ENCODE data around the gene KLHL21.
"Not testable (repeated sequence)": the region's sequence is repeated elsewhere in the genome, so short reads cannot be mapped to it uniquely, and the experiment has no call there.

Gene KLHL21

DNA sequence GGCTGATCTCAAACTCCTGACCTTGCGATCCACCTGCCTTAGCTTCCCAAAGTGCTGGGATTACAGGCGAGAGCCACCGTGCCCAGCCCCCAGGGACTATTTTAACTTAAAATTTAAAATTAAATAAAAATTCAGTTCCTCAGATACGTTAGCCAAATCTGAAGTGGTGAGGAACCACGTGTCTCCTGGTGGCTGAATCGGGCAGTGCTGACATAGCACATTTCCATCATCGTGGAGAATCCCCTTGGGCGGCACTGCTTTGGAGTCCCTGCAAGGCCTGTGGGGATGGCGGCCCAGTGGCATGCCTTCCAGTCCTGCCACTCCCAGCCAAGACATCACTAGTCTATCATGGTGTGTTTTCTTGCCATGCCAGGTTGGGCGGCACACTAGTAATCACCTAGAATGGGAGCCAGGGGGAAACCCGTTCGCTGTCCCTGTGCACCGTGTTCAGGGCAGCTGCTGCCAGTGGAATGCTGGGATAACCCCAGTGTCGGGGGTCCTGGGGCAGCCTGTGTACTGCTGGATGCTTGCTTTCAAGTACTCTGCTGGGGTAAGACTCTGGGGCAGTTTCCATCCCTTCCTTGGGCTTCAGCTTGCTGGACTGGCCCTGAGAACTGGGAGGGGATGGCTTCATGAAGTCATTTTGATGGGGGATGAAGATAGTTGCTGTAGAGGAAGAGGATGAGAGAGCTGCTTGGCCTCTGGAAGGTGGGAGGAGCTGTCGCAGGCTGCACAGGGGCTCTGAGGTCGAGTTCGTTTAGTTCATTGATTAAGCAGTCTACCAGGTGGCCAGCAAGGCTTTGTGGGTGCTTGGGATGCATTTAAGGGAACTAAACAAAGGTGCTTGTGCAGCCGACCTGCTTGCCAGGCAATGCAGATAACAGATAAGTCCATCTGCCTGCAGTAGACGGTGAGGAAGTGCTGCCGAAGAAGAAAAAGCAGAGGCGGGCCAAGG is 18.3 kb downstream of the KLHL21 start:
- no peak for DNase-seq (ENCODE audit: low read depth in 1 of 2, low spot score in 1 of 2)

- DNase-seq (ENCODE audit: low read depth in 1 of 2, low spot score in 1 of 2): no peak
These were observed 20.3 kb downstream of the KLHL21 start for GRCh38 chr1:6582370-6582769.

- DNase-seq (ENCODE audit: low read depth in 1 of 2, low spot score in 1 of 2): no peak
These were observed 20.9 kb downstream of the KLHL21 start for GRCh38 chr1:6581561-6582305.

GRCh38 chr1:6580593-6581409 is 21.9 kb downstream of the KLHL21 start:
- no peak for DNase-seq (ENCODE audit: low read depth in 1 of 2, low spot score in 1 of 2)

DNA sequence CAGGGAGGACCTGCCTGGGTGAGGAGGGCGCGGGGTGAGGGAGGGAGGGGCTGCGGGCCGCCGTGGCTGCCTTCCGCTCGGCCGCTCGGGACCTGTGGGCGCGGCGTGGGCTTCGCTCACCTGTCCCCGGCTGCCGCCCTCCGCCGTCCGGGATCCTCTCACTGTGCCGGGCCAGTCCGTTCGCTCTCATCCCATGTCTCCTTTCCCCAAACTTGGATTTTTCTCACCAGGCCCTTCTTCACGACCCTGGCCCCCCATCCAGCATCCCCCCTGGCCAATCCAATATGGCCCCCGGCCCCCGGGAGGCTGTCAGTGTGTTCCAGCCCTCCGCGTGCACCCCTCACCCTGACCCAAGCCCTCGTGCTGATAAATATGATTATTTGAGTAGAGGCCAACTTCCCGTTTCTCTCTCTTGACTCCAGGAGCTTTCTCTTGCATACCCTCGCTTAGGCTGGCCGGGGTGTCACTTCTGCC is 22.5 kb downstream of the KLHL21 start:
- no peak for DNase-seq (ENCODE audit: low read depth in 1 of 2, low spot score in 1 of 2)

- DNase-seq (ENCODE audit: low read depth in 1 of 2, low spot score in 1 of 2): peak; percentile 92 to 95
These were observed 23.1 kb downstream of the KLHL21 start, which contains the start of gene ZBTB48 for GRCh38 chr1:6579374-6580118. Gene ZBTB48 (plus strand): TSS chr1:6579994. CDS start chr1:6580610, 616 bp downstream.

- DNase-seq (ENCODE audit: low read depth in 1 of 2, low spot score in 1 of 2): no peak
These were observed 23.9 kb downstream of the KLHL21 start for GRCh38 chr1:6578624-6579373.

DNA sequence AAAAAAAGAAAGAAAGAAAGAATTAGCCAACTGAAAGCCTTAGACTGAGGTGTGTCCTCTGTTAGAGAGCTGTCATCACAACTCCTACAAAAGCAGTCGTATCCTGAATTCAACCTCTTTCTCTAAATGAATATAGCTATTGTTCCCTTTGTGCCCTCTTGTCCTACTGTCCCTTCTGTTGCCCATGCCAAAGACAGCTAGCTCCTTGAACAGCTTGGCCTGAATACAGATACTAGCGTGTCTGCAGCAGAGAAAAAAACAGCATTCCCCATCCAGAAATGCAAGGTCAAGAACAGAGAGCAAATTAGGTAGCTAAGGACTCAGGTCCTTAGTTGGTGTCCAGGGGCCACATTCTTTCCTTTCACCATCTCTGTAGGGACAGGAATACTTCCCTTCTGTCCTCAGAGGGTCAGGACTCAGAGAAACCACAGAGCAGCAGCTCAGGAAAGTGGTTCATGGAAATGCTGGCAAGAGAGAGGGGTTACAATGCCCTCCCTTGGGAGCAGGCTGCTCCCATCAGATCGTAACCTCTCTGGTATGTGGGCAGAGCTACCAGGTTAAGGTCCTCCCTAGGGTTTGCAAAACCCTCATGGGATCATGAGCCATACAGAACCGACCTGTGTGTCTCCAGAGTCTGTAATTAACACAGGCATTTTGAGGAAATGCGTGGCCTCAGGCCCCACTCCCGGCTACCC is 24.7 kb downstream of the KLHL21 start:
- no peak for DNase-seq (ENCODE audit: low read depth in 1 of 2, low spot score in 1 of 2)

DNA sequence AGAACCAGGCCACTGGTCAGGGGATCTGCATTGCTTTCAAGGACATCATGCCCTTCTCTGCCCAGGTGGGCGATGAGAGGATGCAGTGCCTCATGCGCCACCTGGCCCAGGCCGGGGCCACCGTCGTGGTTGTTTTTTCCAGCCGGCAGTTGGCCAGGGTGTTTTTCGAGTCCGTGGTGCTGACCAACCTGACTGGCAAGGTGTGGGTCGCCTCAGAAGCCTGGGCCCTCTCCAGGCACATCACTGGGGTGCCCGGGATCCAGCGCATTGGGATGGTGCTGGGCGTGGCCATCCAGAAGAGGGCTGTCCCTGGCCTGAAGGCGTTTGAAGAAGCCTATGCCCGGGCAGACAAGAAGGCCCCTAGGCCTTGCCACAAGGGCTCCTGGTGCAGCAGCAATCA is 27.9 kb downstream of the KLHL21 start:
- DNase-seq (ENCODE audit: low read depth in 1 of 2, low spot score in 1 of 2): no peak

DNA sequence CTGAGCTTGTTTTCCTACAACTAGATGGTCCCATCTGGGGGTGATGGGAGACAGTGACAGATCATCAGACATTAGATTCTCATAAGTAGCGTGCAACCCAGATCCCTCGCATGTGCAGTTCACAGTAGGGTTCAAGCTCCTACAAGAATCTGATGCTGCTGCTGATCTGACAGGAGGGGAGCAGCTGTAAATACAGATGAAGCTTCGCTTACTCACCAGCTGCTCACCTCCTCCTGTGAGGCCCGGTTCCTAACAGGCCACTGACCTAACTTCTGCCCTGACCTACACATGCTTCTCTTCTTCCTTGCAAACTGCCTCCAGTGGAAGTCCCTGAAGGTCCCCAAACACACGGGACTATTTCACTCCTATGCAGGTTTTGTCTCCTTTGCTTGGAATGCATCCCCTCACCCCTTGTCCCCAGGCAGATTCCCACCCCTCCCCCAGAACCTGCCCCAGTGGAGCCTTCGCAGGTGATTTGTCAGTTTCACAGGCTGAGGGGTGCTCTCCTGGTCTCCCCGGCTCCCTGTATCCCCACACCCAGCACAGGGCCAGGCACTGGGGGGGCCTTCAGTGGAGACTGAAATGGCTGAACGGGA is 28.5 kb downstream of the KLHL21 start:
- no peak for DNase-seq (ENCODE audit: low read depth in 1 of 2, low spot score in 1 of 2)

- no peak for DNase-seq (ENCODE audit: low read depth in 1 of 2, low spot score in 1 of 2)
These were observed 29.9 kb downstream of the KLHL21 start for GRCh38 chr1:6572653-6573383.

GRCh38 chr1:6570987-6571386 is 31.7 kb downstream of the KLHL21 start:
- DNase-seq (ENCODE audit: low read depth in 1 of 2, low spot score in 1 of 2): no peak

DNA sequence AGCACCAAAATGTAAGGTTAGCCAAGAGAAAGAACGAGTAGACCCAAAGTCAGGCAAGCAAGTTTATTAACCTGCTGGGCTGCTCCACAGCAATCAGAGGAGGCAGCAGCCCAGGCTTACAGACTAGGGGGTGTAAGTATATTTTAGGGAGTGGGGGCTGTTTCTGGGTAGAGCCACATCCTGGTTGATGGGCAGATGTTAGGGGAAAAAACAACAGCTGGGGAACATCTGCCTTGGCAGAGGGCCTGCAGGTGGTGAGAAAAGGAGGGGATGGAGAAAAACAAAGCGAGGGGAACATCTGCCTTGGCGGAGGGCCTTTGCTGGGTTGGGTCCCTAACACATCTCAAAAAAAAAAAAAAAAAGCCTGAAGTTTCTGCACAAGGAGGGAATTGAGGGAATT is 32.6 kb downstream of the KLHL21 start:
- DNase-seq (ENCODE audit: low read depth in 1 of 2, low spot score in 1 of 2): no peak

GRCh38 chr1:6569033-6569432 is 33.6 kb downstream of the KLHL21 start:
- no peak for DNase-seq (ENCODE audit: low read depth in 1 of 2, low spot score in 1 of 2)

DNA sequence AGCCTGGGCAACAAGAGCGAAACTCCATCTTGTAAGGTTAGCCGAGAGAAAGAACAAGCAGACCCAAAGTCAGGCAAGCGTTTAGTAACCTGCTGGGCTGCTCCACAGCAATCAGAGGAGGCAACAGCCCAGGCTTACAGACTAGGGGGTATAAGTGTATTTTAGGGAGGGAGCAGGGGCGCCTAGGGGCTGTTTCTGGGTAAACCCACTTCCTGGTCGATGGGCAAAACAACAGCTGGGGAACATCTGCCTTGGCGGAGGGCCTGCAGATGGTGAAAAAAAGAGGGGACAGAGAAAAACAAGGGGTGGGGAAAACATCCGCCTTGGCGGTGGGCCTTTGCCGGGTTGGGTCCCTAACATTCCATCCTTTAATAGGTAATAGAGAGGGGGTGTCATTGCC is 42.4 kb downstream of the KLHL21 start:
- no peak for DNase-seq (ENCODE audit: low read depth in 1 of 2, low spot score in 1 of 2)

DNA sequence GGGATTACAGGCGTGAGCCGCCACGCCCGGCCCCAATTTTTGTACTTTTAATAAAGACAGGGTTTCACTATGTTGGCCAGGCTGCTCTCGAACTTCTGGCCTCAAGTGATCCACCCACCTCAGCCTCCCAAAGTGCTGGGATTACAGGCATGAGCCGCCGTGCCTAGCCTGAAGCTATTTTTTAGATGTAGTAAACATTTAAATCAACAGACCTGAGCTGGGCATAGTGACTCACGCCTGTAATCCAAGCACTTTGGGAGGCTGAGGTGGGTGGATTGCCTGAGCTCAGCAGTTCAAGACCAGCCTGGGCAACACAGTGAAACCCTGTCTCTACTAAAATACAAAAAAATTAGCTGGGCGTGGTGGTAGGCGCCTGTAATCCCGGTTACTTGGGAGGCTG is 43.5 kb downstream of the KLHL21 start:
- not testable (repeated sequence) for DNase-seq (ENCODE audit: low read depth in 1 of 2, low spot score in 1 of 2)

- no peak for DNase-seq (ENCODE audit: low read depth in 1 of 2, low spot score in 1 of 2)
These were observed 45.1 kb downstream of the KLHL21 start for GRCh38 chr1:6557597-6557996.

Measured in stimulated activated CD4-positive, alpha-beta T cell treated with anti-CD3 and anti-CD28 coated beads, Interleukin-15, amount 100 ng/mL, for 1 hour (primary cell).